ENCODE measurements around the gene TMBIM1.

DNA sequence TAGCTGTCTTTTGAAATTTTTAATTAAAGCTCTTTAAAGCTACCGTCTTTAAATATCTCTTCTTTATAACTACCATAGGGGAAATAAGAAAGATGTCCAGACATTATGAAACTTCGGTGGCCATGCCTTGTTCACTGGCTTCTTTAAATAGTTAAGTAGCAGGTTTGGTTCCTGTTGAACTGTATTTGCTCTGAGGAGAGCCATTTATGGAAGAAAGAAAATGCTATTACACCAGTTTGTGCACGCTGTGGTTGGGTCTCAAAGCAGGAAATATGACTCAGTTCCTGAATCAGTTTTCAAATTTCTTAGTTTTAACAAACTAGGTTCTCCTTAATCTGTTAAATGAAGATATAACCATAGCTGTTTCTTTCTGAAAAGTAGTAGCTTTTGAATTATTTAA is 63.1 kb downstream of the TMBIM1 start:
- TF ChIP-seq CREB1 (CRISPR knock-in tag; IDR thresholded peaks at IDR 0.05) (no peak), CTCF (IDR thresholded peaks at IDR 0.05) (no peak), JUN (CRISPR knock-in tag; IDR thresholded peaks at IDR 0.05) (no peak), SMAD4 (CRISPR knock-in tag; IDR thresholded peaks at IDR 0.05) (no peak), NR3C1 (CRISPR knock-in tag; conservative IDR thresholded peaks at IDR 0.05; ENCODE audit: low read depth) (no peak), ZMAT4 (CRISPR knock-in tag; IDR thresholded peaks at IDR 0.05) (no peak), GTF2I (CRISPR knock-in tag; conservative IDR thresholded peaks at IDR 0.05) (no peak)
- TF ChIP-seq, protein P1, sequence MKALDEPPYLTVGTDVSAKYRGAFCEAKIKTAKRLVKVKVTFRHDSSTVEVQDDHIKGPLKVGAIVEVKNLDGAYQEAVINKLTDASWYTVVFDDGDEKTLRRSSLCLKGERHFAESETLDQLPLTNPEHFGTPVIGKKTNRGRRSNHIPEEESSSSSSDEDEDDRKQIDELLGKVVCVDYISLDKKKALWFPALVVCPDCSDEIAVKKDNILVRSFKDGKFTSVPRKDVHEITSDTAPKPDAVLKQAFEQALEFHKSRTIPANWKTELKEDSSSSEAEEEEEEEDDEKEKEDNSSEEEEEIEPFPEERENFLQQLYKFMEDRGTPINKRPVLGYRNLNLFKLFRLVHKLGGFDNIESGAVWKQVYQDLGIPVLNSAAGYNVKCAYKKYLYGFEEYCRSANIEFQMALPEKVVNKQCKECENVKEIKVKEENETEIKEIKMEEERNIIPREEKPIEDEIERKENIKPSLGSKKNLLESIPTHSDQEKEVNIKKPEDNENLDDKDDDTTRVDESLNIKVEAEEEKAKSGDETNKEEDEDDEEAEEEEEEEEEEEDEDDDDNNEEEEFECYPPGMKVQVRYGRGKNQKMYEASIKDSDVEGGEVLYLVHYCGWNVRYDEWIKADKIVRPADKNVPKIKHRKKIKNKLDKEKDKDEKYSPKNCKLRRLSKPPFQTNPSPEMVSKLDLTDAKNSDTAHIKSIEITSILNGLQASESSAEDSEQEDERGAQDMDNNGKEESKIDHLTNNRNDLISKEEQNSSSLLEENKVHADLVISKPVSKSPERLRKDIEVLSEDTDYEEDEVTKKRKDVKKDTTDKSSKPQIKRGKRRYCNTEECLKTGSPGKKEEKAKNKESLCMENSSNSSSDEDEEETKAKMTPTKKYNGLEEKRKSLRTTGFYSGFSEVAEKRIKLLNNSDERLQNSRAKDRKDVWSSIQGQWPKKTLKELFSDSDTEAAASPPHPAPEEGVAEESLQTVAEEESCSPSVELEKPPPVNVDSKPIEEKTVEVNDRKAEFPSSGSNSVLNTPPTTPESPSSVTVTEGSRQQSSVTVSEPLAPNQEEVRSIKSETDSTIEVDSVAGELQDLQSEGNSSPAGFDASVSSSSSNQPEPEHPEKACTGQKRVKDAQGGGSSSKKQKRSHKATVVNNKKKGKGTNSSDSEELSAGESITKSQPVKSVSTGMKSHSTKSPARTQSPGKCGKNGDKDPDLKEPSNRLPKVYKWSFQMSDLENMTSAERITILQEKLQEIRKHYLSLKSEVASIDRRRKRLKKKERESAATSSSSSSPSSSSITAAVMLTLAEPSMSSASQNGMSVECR (CRISPR knock-in tag; IDR thresholded peaks at IDR 0.05; ENCODE audit: borderline replicate concordance) = no peak

Measured in WTC11 (cell line).